ENCODE data around the gene TECTB.

DNA sequence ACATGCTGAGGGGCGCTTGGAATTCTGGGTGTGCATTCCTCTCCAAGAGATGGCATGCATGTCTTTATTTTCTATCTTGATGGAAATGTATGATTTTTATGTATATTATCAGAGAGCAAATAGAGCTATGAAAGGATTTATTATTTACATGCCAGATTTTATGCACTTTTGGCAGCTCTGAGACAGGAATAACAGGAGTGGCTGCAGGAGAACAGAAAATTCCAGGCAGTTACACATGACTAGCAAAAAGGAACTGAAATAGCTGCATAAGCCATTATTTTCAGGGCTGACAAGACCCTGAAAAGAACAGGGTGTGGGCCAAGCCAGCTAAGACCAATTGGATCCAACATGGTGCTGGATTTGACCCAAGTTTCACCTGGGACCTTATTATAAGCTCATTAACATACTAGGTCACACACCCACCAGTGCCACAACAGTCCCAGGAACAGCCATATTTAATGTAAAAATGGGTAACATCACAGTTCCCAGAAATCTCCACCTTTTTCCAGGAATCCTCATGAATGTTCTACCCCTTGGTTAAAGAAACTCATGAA lies 47.5 kb downstream of the TECTB start:
- TF ChIP-seq, protein P1, sequence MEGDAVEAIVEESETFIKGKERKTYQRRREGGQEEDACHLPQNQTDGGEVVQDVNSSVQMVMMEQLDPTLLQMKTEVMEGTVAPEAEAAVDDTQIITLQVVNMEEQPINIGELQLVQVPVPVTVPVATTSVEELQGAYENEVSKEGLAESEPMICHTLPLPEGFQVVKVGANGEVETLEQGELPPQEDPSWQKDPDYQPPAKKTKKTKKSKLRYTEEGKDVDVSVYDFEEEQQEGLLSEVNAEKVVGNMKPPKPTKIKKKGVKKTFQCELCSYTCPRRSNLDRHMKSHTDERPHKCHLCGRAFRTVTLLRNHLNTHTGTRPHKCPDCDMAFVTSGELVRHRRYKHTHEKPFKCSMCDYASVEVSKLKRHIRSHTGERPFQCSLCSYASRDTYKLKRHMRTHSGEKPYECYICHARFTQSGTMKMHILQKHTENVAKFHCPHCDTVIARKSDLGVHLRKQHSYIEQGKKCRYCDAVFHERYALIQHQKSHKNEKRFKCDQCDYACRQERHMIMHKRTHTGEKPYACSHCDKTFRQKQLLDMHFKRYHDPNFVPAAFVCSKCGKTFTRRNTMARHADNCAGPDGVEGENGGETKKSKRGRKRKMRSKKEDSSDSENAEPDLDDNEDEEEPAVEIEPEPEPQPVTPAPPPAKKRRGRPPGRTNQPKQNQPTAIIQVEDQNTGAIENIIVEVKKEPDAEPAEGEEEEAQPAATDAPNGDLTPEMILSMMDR (IDR thresholded peaks at IDR 0.05), result no peak
- TF ChIP-seq POLR2A (IDR thresholded peaks at IDR 0.05), result no peak
- no peak for TF ChIP-seq EP300 (IDR thresholded peaks at IDR 0.05)
- TF ChIP-seq POLR2AphosphoS5 (IDR thresholded peaks at IDR 0.05), result no peak
